ENCODE data around the gene CIRBP. TPM values are rescaled to one million over a fixed set of nuclear protein-coding genes. Genes with fewer than 3 reads are reported as not detected.

CIRBP gene
- total RNA-seq, 2 experiments from 2014 or later = 161 to 180 TPM

- no peak for ATAC-seq
- intact Hi-C loops (cut with micrococcal nuclease) = no loop called here
- no peaks in the 10 kb centered on the region for H3K9me3 Mint-ChIP-seq
- H3K4me1 Mint-ChIP-seq (ENCODE audit: low read depth) = peaks cover 2% of the 10 kb centered on the region
- ChIA-PET POLR2A (no interaction called here), CTCF (no interaction called here)
- H3K27me3 Mint-ChIP-seq = peaks cover 29% of the 10 kb centered on the region
- TF ChIP-seq CTCF (IDR thresholded peaks at IDR 0.05) = no peak
- no peak overlapping the region for H3K27ac Mint-ChIP-seq
- DNase-seq = no peak
- no peaks in the 10 kb centered on the region for H3K36me3 Mint-ChIP-seq (ENCODE audit: low read depth)
- no peak overlapping the region for H3K4me3 Mint-ChIP-seq
These were observed 19.9 kb downstream of the CIRBP start for GRCh38 chr19:1288833-1289685.

- intact Hi-C loops (cut with micrococcal nuclease) = no loop called here
- DNase-seq = no peak
- Mint-ChIP-seq H3K36me3 (ENCODE audit: low read depth) (no peaks in the 10 kb centered on the region), H3K4me3 (no peak overlapping the region), H3K27ac (no peak overlapping the region), H3K4me1 (ENCODE audit: low read depth) (peaks cover 2% of the 10 kb centered on the region), H3K9me3 (no peaks in the 10 kb centered on the region), H3K27me3 (peaks cover 28% of the 10 kb centered on the region)
- TF ChIP-seq CTCF (IDR thresholded peaks at IDR 0.05) = no peak
- no peak for ATAC-seq
- POLR2A ChIA-PET = no interaction called here
- CTCF ChIA-PET = no interaction called here
These were observed 20.5 kb downstream of the CIRBP start for GRCh38 chr19:1289686-1290025.

- no peak for TF ChIP-seq CTCF (IDR thresholded peaks at IDR 0.05)
- ChIA-PET POLR2A (no interaction called here), CTCF (no interaction called here)
- DNase-seq (no peak), ATAC-seq (no peak)
- H3K4me3 Mint-ChIP-seq = no peak overlapping the region
- H3K4me1 Mint-ChIP-seq (ENCODE audit: low read depth) = peaks cover 2% of the 10 kb centered on the region
- no peaks in the 10 kb centered on the region for H3K9me3 Mint-ChIP-seq
- no peaks in the 10 kb centered on the region for H3K36me3 Mint-ChIP-seq (ENCODE audit: low read depth)
- H3K27ac Mint-ChIP-seq = no peak overlapping the region
- intact Hi-C loops (cut with micrococcal nuclease) = no loop called here
- H3K27me3 Mint-ChIP-seq = peaks cover 28% of the 10 kb centered on the region
These were observed 21.1 kb downstream of the CIRBP start for GRCh38 chr19:1290196-1290702.

GRCh38 chr19:1290703-1291651 lies 21.8 kb downstream of the CIRBP start:
- Mint-ChIP-seq H3K4me3 (no peak overlapping the region), H3K4me1 (ENCODE audit: low read depth) (peaks cover 2% of the 10 kb centered on the region), H3K27me3 (peaks cover 27% of the 10 kb centered on the region), H3K9me3 (no peaks in the 10 kb centered on the region), H3K27ac (no peak overlapping the region), H3K36me3 (ENCODE audit: low read depth) (no peaks in the 10 kb centered on the region)
- DNase-seq = no peak
- POLR2A ChIA-PET = interaction anchor here (0.6 kb wide), 1 partner anchor 384 kb away, joined by 3 read pairs; no protein-coding TSS in a partner anchor
- intact Hi-C loops (cut with micrococcal nuclease) = no loop called here
- ATAC-seq = no peak
- CTCF ChIA-PET = no interaction called here
- no peak for TF ChIP-seq CTCF (IDR thresholded peaks at IDR 0.05)
